Immature natural killer cell (primary cell): ENCODE measurements around the gene RNASE2. TPM values are rescaled to one million over a fixed set of nuclear protein-coding genes. Genes with fewer than 3 reads are reported as not detected.
"Not testable (repeated sequence)": the region's sequence is repeated elsewhere in the genome, so short reads cannot be mapped to it uniquely, and the experiment has no call there.

ENCODE experiments used
- DNase-seq, 3 donors: peaks; one replicate each; pipeline ENCODE4 v3.0.0; 2022; ENCODE audit warnings: mixed read lengths in 1 of 3
- H3K27ac Mint-ChIP-seq, 6 donors: one replicate each; pipeline ENCODE4 v1.8.0; 2020; ENCODE audit warnings: mixed read lengths in 6 of 6, mild to moderate bottlenecking in 5 of 6, inconsistent platforms in 4 of 6, moderate library complexity in 3 of 6
- H3K27me3 Mint-ChIP-seq, 3 donors: one replicate each; pipeline ENCODE4 v1.8.0; 2020 to 2021; ENCODE audit warnings: low read depth in 3 of 3, mild to moderate bottlenecking in 3 of 3, mixed read lengths in 3 of 3, moderate library complexity in 3 of 3, inconsistent platforms in 1 of 3
- H3K36me3 Mint-ChIP-seq, 3 donors: one replicate each; pipeline ENCODE4 v1.8.0; 2020; ENCODE audit warnings: mixed read lengths in 3 of 3, inconsistent platforms in 2 of 3, mild to moderate bottlenecking in 2 of 3
- H3K4me1 Mint-ChIP-seq, 2 donors: one replicate each; pipeline ENCODE4 v1.8.0; 2020; ENCODE audit warnings: inconsistent platforms in 2 of 2, mild to moderate bottlenecking in 2 of 2, mixed read lengths in 2 of 2, moderate library complexity in 1 of 2
- H3K4me3 Mint-ChIP-seq, 5 donors: one replicate each; pipeline ENCODE4 v1.8.0; 2020; ENCODE audit warnings: mild to moderate bottlenecking in 5 of 5, mixed read lengths in 5 of 5, inconsistent platforms in 3 of 5, moderate library complexity in 3 of 5
- H3K9me3 Mint-ChIP-seq, 6 donors: one replicate each; pipeline ENCODE4 v1.8.0; 2020; ENCODE audit warnings: mild to moderate bottlenecking in 6 of 6, mixed read lengths in 6 of 6, inconsistent platforms in 4 of 6, moderate library complexity in 3 of 6
- polyA plus RNA-seq, 3 donors: library from polyadenylated mRNA; unstranded; fragments of 300-500 nt; fragmentation: Illumina TruSeq; gene quantifications; one replicate each; pipeline ENCODE4 v1.2.3, GENCODE V29; 2021

RNASE2 gene
- 1 to 10 TPM in 2 of 3 donors, not detected in 1; 2.0 to 4.1 TPM for polyA plus RNA-seq

GRCh38 chr14:20954736-20955537 is at the start of gene RNASE2:
Gene RNASE2, plus strand, starts transcription at chr14:20955487. Its CDS starts 285 bp downstream, at chr14:20955772.
- H3K9me3 Mint-ChIP-seq, H3K36me3 Mint-ChIP-seq, H3K27ac Mint-ChIP-seq, H3K4me1 Mint-ChIP-seq, H3K4me3 Mint-ChIP-seq, DNase-seq: not testable (repeated sequence)
- peaks cover 0 to 18% (median 4%) of the 10 kb centered on the region in 3 donors for H3K27me3 Mint-ChIP-seq

GRCh38 chr14:20905676-20906075 is 49.6 kb upstream of the RNASE2 start:
- Mint-ChIP-seq H3K4me3 (no peak overlapping the region), H3K4me1 (no peaks in the 10 kb centered on the region), H3K9me3 (no peaks in the 10 kb centered on the region), H3K27ac (no peak overlapping the region), H3K27me3 (peaks cover 0 to 13% (median 0%) of the 10 kb centered on the region in 3 donors), H3K36me3 (no peaks in the 10 kb centered on the region)
- no peak for DNase-seq

GRCh38 chr14:20907214-20907613 is 48.1 kb upstream of the RNASE2 start:
- Mint-ChIP-seq H3K36me3 (no peaks in the 10 kb centered on the region), H3K4me1 (no peaks in the 10 kb centered on the region), H3K27ac (no peak overlapping the region), H3K4me3 (no peak overlapping the region), H3K27me3 (peaks cover 0 to 12% (median 3%) of the 10 kb centered on the region in 3 donors), H3K9me3 (no peaks in the 10 kb centered on the region)
- DNase-seq: no peak

GRCh38 chr14:20910822-20911221 is 44.5 kb upstream of the RNASE2 start:
- H3K27ac Mint-ChIP-seq, H3K36me3 Mint-ChIP-seq: not testable (repeated sequence)

GRCh38 chr14:20919038-20919756 is 36.1 kb upstream of the RNASE2 start:
- not testable (repeated sequence) for H3K4me1 Mint-ChIP-seq, H3K9me3 Mint-ChIP-seq, H3K36me3 Mint-ChIP-seq, DNase-seq, H3K27ac Mint-ChIP-seq, H3K4me3 Mint-ChIP-seq, H3K27me3 Mint-ChIP-seq

More at GRCh38 chr14:20910822-20911221, 44.5 kb upstream of the RNASE2 start:
- H3K4me3 Mint-ChIP-seq, DNase-seq, H3K9me3 Mint-ChIP-seq, H3K4me1 Mint-ChIP-seq: not testable (repeated sequence)
- H3K27me3 Mint-ChIP-seq: peaks cover 1 to 14% (median 3%) of the 10 kb centered on the region in 3 donors

GRCh38 chr14:20923766-20924297 is 31.5 kb upstream of the RNASE2 start:
- not testable (repeated sequence) for H3K4me1 Mint-ChIP-seq, H3K27ac Mint-ChIP-seq, H3K4me3 Mint-ChIP-seq, H3K36me3 Mint-ChIP-seq, H3K9me3 Mint-ChIP-seq, DNase-seq
- H3K27me3 Mint-ChIP-seq: peaks cover 3 to 13% (median 4%) of the 10 kb centered on the region in 3 donors

GRCh38 chr14:20934148-20934762 is 21.0 kb upstream of the RNASE2 start:
- H3K4me3 Mint-ChIP-seq: no peak overlapping the region
- peak in 2 of 3 donors; percentile 9 to 10 for DNase-seq
- no peaks in the 10 kb centered on the region for H3K9me3 Mint-ChIP-seq
- no peaks in the 10 kb centered on the region for H3K36me3 Mint-ChIP-seq
- no peak overlapping the region for H3K27ac Mint-ChIP-seq
- H3K4me1 Mint-ChIP-seq: no peaks in the 10 kb centered on the region
- peaks cover 0 to 10% (median 1%) of the 10 kb centered on the region in 3 donors for H3K27me3 Mint-ChIP-seq

- H3K4me1 Mint-ChIP-seq: no peaks in the 10 kb centered on the region
- peaks cover 0 to 10% (median 0%) of the 10 kb centered on the region in 3 donors for H3K27me3 Mint-ChIP-seq
- no peak overlapping the region for H3K4me3 Mint-ChIP-seq
- no peaks in the 10 kb centered on the region for H3K36me3 Mint-ChIP-seq
- H3K27ac Mint-ChIP-seq: no peak overlapping the region
- no peaks in the 10 kb centered on the region for H3K9me3 Mint-ChIP-seq
- no peak for DNase-seq
These were observed 19.8 kb upstream of the RNASE2 start for GRCh38 chr14:20935303-20935984.

- H3K27ac Mint-ChIP-seq: not testable (repeated sequence)
- H3K27me3 Mint-ChIP-seq: peaks cover 8 to 13% (median 9%) of the 10 kb centered on the region in 3 donors
These were observed 10.1 kb upstream of the RNASE2 start for GRCh38 chr14:20945146-20945545.

GRCh38 chr14:20946707-20947106 is 8.6 kb upstream of the RNASE2 start:
- H3K9me3 Mint-ChIP-seq, DNase-seq, H3K27ac Mint-ChIP-seq, H3K4me1 Mint-ChIP-seq, H3K4me3 Mint-ChIP-seq, H3K27me3 Mint-ChIP-seq, H3K36me3 Mint-ChIP-seq: not testable (repeated sequence)

More at GRCh38 chr14:20945146-20945545, 10.1 kb upstream of the RNASE2 start:
- H3K4me1 Mint-ChIP-seq, DNase-seq, H3K36me3 Mint-ChIP-seq, H3K4me3 Mint-ChIP-seq, H3K9me3 Mint-ChIP-seq: not testable (repeated sequence)

- not testable (repeated sequence) for H3K4me1 Mint-ChIP-seq, H3K27ac Mint-ChIP-seq, H3K9me3 Mint-ChIP-seq, H3K36me3 Mint-ChIP-seq, H3K4me3 Mint-ChIP-seq, DNase-seq
- peaks cover 0 to 18% (median 4%) of the 10 kb centered on the region in 3 donors for H3K27me3 Mint-ChIP-seq
These were observed 219 bp downstream of the RNASE2 start for GRCh38 chr14:20955538-20955873.

- Mint-ChIP-seq H3K27me3 (peaks cover 0 to 18% (median 4%) of the 10 kb centered on the region in 3 donors), H3K4me3 (no peak overlapping the region), H3K36me3 (no peaks in the 10 kb centered on the region), H3K9me3 (peaks cover 0 to 2% (median 0%) of the 10 kb centered on the region in 6 donors), H3K27ac (no peak overlapping the region), H3K4me1 (peaks cover 6 to 13% of the 10 kb centered on the region in 2 donors)
- no peak for DNase-seq
These were observed 1.2 kb downstream of the RNASE2 start for GRCh38 chr14:20956376-20956976.

GRCh38 chr14:20958946-20959345 is 3.7 kb downstream of the RNASE2 start:
- not testable (repeated sequence) for H3K4me3 Mint-ChIP-seq, DNase-seq, H3K9me3 Mint-ChIP-seq, H3K36me3 Mint-ChIP-seq
- H3K27me3 Mint-ChIP-seq: peaks cover 0 to 15% (median 4%) of the 10 kb centered on the region in 3 donors
- peaks cover 10 to 22% of the 10 kb centered on the region in 2 donors for H3K4me1 Mint-ChIP-seq
- H3K27ac Mint-ChIP-seq: peak overlapping the region in 1 of 6 donors; percentile 13
